ENCODE measurements around the gene PDXDC1.
"Not testable (repeated sequence)": the region's sequence is repeated elsewhere in the genome, so short reads cannot be mapped to it uniquely, and the experiment has no call there.

The PDXDC1 gene

DNA sequence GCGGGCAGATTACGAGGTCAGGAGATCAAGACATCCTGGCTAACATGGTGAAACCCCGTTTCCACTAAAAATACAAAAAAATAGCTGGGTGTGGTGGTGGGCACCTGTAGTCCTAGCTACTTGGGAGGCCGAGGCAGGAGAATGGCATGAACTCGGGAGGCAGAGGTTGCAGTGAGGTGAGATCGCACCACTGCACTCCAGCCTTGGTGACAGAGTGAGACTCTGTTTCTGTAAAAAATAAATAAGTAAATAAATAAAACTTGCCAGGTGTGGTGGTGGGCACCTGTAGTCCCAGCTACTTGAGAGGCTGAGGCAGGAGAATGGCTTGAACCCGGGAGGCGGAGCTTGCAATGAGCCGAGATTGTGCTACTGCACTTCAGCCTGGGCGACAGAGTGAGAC lies 38.1 kb downstream of the PDXDC1 start:
- DNase-seq (ENCODE audit: low spot score), result not testable (repeated sequence)

DNA sequence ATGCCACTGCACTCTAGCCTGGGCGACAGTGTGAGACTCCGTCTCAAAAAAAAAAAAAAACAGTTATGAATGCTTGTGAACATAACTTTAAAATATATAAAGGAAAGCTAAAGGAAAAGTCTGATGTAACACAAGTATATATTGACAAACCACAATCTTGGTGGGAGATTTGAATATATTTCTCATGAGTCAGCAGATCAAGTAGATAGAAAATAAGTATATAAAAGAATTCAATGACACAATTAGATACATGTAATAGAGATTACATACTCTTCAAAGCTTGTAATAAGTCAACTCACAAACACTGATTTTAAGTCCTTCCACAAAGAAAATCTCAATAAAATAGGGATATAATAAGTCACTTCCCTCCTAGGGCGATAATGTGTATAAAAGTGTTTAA lies 40.8 kb downstream of the PDXDC1 start:
- not testable (repeated sequence) for DNase-seq (ENCODE audit: low spot score)

DNA sequence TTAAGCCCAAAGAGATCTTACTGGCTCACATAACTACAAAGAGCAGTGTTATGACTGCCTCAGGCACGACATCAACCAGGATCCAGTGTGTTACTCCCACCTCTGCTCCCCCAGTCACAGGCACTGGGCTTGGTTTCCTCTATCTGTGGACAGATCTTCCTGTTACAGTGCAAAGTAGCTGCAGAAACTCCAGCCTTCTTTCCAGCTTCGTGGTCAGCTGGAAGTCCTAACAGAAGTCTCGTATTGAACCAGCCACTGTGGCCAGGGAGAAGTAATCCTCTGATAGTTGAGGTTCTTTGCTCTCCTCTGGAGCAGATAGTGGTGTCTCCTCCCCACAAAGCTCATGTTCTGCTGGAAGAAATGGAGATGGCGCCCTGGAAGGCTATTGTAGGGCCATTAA lies 41.5 kb downstream of the PDXDC1 start:
- DNase-seq (ENCODE audit: low spot score), result not testable (repeated sequence)

DNA sequence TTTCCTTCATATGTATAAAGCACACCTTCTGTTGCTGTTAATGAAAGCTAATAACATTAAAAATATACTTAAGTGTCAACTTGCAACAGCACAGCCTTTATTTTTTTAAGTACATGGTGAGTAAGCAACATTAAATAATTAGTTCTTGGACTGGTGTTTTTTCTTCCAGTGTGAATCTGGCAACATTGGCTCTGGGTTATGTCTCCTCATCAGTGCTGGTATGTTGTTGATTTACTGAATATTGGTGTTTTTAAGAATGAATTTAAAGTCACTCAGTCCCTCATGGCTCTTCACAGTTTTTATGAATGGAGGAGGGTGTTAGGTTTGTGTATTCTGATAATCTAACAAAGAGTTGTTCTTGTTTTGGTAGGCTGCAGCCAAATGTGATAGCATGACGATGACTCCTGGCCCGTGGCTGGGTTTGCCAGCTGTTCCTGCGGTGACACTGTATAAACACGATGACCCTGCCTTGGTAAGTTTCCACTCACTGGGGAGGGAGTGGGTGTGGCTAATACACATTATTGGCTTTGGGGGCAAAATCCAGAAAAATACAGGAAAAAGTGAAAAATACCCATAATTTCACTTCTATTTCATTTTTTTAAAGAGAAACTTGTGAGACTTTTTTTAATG lies 42.2 kb downstream of the PDXDC1 start:
- not testable (repeated sequence) for DNase-seq (ENCODE audit: low spot score)

DNA sequence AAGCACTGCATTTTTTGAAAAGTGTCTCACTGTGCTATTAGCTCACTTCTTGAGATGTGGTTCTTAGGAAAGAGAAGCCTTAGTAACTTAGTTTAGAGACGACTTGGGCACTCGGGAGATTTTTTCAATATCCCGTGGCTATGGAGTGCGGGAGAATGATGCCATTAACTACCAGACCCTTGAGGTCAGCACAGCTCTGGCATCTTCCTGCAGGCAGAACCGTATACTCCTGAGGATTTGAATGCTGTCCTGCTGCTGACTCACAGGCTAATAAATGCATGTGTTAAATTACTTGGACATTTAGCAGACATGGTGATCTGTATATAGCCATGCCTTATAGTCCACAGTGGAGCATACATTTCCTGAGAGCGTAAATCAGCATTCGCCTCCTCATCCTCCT lies 46.6 kb downstream of the PDXDC1 start:
- not testable (repeated sequence) for DNase-seq (ENCODE audit: low spot score)

DNA sequence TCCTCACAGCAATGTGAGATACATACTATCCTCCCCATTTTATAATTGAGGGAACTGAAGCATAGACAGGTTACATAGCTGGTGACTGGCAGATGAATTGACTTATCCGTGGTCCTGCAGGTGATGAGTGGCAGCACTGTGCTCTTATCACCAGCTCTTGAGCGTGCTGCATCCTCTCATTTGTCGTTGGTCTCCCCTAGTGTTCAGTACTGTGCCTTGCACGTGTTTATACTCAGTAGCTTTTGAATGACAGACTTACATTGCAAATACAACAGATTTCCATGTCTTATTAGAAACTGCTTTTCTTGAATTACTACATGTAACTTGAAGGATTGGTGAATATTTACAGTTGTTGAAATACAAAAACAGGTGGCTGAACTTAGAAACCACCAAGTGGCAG lies 47.4 kb downstream of the PDXDC1 start:
- peak; percentile 43 for DNase-seq (ENCODE audit: low spot score)

DNA sequence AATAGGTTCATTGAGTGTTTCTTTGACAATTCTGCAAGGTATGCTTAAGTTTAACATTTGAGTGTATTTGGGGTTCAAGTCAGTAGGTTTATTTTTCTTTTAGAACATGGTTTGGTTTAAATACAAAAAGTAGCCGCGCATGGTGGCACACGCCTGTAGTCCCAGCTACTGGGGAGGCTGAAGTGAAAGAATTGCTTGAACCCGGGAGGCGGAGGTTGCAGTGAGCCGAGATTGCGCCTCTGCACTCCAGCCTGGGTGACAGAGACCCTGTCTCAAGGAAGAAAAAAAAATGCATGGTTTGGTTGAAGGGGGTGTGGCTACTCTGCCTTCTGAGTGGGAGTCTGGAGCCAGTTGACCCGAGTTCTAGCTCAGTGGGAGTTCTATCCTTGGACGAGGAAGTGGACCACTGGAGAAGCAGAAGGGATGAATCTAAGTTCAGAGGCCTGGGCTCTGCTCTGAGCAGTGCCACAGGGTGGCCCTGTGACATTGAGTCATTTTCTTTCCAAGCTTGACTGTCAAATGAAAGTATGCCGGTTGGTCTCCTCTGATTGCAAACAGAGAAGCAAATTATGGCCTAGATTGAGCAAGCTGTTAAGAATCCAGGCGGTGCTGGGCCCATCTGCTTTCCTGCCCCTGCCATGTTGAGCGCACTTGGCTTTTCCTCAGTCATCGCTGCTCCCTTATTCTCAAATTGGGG lies 48.7 kb downstream of the PDXDC1 start:
- not testable (repeated sequence) for DNase-seq (ENCODE audit: low spot score)

DNA sequence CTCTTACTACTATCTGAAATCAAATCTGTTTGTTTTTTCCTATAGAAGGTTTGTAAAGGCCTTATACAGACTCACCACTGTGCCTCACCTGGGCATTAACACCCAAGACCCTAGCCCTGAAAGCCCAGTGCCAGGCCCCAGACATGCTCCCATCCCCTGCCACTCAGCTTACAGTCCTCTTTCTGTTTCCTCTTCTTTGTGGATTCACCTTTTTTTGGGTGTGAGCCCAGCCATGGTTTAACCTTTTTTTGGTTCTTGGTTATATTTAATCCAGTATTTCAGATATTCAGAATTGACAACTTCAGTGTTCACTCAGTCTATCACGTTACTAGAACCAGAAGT lies 50.0 kb downstream of the PDXDC1 start:
- not testable (repeated sequence) for DNase-seq (ENCODE audit: low spot score)

DNA sequence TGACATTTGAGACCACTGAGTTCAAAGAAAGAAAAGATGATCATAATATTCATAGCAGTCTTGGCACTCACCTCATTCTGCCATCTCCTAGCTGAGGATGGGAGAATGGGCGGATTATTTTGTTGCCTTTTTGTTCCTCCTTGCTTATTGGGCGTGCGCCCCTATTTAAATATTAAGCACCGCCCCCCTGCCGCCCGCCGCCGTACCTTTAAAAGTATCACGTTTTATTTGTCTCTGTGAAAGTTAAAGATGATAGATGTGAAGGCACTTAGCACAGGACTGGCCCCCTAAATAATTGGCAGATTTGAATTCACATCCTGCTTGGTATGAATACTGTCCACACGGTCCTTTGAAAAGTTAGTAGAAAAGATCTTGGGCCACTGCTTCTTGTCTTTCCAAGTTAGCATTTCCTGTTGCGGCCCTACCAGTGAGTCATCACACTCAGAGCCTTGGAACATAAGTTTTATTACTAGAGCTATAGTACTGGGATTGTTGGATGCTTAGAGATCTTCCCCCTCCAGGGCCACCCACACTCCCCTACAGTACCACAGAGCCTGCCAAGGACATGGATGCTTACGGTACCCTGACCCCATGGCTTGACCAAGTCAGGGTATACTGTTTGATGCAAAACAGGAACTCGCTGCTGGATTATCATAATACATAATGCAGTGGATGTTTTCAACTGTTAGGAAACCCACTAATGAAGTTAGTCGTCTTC lies 50.6 kb downstream of the PDXDC1 start:
- not testable (repeated sequence) for DNase-seq (ENCODE audit: low spot score)

DNA sequence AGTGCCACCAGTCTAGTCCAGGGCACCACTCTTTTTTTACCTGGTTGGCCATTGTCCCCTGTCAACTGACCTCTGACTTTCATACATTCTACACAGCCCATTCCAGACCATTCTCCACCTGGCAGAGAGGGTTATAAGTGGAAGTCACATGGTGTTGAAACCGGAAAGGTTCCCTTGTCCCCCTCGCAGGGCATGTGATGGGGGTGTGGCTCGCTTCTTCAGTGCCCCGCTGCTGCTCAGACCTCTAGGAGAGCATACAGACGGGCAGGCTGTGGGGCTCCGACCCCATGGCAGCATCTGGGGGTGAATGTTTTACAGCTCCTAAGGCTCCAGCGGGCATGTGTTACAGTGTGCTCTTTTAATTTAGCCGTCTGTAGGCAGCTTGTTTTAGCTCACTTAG lies 52.2 kb downstream of the PDXDC1 start:
- not testable (repeated sequence) for DNase-seq (ENCODE audit: low spot score)

DNA sequence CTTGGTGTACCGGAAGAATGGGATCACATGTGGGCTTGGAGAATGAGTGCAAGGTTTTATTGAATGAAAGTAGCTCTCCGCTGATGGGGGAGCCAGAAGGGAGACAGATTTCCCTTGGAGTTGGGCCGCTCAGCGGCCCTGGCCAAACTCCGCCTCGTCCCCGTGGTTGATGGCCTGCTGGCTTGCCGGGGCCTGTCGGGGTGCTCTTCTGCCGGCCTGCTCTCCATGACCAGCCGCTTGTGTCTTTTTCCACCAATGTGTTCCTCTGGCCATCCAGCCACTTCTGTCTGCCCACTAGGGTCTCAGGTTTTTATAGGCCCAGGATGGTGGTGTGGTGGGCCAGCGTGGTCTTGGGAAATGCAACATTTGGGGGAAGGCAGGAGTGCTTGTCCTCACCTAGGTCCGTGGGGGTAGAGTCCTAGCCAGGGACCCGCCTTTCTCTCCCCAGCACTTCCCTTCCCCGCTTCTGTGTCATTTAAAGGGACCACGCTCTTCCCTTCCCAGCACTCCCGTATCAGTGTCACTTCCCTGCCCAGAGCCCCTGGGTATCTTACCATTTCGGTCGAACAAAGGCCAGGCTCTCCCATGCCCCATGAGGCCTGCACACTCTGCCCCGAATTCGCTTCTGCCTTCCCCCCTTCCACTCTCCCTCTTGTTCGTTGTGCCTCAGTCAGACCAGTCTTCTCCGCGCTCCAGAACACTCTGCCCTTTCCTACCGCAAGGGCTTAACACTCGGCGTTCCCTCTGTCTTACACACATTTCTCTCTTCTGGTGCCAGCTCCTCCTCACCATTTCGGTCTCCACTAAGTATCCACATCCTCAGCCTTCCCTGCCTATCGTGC lies 52.9 kb downstream of the PDXDC1 start:
- not testable (repeated sequence) for DNase-seq (ENCODE audit: low spot score)

DNA sequence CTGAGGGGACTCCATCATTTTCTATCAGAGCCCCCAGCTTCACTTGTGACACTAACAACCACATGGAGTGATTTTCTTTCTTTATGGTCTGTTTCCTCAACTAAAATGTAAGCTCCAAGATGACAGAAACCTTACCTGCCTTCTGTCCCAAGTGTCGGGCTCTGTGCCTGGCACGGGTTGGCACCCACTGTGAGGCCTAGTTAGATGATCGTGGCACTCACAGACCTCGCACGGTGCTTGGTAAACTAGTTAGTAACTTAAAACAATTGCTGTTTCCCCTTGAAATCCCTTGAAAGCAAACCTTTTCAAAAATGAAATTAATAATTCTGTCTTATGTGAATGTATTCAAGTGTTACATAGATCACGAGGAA lies 53.5 kb downstream of the PDXDC1 start:
- not testable (repeated sequence) for DNase-seq (ENCODE audit: low spot score)

DNA sequence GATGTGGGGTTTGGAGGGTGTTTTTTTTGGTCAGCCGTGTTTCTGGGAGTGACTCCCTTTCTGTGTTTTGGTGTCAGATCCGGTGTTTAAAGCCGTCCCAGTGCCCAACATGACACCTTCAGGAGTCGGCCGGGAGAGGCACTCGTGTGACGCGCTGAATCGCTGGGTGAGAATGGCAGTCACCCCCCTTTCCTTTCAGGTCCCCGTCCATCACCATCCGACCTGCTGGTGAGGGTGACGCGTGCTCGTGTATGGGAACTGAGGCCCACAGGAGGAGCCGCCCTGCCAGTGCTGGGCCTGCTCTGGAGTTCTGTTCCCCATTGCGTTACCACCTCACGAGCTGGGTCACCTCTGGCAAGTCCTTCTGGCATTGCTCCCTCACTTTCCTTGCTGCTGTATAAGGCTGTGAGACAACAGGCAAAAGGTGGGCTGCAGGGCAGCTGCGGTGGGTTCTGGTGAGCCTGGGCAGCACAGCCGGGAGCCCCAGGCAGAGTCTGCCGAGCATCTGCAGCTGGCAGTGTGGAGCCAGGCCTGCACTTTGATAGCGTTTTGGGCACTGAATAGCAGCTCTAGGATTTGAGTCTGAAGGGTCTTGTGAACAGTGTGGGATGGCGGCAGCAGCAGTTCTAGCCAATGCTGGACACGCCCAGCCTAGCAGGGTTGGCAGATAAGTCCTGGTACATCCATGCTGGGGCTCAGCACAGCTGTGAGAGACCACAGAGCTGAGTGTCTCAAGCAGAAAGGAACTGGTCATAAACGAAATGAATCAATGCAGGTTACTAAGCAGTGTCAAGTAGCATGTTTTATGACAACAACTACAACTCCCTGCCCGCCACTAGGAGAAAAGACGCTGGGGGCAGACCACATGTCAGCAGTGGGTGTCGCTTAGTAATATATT lies 54.2 kb downstream of the PDXDC1 start:
- DNase-seq (ENCODE audit: low spot score), result not testable (repeated sequence)

DNA sequence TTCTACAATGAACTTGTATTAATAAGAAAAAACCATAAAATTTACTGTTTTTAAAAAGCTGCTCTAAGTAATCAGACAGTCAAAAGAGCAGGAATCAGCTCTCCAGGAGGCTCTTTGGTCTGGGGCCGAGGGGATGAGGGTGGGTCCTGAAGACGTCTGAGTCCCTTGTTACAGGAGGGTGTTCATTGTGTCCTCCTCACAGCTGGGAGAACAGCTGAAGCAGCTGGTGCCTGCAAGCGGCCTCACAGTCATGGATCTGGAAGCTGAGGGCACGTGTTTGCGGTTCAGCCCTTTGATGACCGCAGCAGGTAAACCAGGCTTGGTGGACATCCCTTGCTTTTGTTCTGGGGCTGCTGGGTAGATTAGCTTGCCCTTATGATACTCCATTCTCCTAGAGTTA lies 54.9 kb downstream of the PDXDC1 start:
- DNase-seq (ENCODE audit: low spot score), result not testable (repeated sequence)

DNA sequence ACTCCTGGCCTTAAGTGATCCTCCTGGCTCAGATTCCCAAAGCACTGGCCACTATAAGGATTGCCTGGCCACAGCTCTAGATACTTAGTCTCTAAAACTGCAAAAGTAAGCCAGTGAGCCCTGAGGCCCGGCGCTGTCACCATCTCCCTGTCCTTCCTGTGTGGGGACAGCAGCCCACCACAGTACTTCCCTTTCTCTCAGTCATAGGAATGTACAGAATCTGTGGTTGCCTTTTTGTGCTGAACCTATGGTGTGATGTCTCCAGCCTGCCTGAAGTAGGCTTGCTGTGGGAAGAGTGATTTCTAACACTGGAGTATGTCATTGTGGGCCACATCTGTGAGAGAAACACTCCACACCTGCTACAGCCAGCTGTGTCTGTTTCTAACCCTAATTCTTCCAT lies 56.4 kb downstream of the PDXDC1 start:
- no peak for DNase-seq (ENCODE audit: low spot score)

DNA sequence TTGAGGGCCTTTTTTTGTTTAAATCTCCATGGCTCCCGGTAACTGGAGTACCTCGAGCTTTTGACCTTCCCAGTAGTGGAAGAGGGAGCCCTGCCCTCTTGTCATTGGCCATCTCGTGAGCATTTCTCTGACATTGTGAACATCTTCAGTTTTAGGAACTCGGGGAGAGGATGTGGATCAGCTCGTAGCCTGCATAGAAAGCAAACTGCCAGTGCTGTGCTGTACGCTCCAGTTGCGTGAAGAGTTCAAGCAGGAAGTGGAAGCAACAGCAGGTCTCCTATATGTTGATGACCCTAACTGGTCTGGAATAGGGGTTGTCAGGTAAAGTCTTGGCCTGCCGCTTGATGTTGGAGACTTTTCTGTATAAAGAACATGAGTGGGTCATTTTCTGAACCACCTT lies 56.8 kb downstream of the PDXDC1 start:
- no peak for DNase-seq (ENCODE audit: low spot score)

DNA sequence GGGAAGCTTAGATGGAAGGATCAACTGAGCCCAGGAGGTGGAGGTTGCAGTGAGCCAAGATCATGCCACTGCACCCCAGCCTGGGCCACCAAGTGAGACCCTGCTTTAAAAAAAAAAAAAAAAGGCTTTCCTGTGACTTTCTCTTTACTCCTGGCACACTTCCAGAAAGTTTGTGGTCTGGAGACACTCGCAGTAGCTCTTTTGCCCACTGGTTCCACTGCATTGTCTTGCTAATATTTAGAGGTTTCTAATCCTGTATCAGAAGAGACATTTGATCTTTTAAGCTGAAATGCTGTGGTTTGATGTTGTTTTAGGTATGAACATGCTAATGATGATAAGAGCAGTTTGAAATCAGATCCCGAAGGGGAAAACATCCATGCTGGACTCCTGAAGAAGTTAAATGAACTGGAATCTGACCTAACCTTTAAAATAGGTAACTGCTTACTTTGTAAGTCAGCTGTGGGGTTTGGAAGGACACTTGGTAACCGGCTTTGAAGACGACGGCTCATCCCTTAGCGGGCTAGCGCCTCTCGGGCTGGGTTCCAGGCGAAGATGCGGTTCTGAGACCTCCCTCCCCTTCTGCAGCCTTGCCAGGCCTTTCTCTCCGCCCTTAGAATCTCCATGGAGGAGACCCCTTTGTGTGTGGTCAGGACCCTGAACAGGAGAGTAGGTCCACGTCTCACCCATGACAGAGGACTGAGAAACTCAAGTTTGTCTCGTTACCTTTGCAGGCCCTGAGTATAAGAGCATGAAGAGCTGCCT lies 57.9 kb downstream of the PDXDC1 start:
- no peak for DNase-seq (ENCODE audit: low spot score)

DNA sequence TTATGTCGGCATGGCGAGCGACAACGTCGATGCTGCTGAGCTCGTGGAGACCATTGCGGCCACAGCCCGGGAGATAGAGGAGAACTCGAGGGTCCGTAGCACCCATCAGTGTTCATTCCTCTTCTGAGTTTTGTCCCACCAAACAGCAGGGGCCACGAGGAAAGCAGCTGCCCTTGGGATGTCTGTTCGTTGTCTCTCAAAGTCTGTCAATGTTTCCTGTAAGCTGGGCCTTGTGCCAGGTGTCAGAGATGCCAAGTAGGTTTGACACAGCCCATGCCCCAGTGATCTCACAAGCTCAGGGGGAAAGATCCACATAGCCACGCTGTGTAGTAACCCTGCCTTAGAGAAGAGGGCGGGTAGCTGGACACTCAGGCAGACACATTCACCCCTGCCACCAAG lies 58.5 kb downstream of the PDXDC1 start:
- no peak for DNase-seq (ENCODE audit: low spot score)

DNA sequence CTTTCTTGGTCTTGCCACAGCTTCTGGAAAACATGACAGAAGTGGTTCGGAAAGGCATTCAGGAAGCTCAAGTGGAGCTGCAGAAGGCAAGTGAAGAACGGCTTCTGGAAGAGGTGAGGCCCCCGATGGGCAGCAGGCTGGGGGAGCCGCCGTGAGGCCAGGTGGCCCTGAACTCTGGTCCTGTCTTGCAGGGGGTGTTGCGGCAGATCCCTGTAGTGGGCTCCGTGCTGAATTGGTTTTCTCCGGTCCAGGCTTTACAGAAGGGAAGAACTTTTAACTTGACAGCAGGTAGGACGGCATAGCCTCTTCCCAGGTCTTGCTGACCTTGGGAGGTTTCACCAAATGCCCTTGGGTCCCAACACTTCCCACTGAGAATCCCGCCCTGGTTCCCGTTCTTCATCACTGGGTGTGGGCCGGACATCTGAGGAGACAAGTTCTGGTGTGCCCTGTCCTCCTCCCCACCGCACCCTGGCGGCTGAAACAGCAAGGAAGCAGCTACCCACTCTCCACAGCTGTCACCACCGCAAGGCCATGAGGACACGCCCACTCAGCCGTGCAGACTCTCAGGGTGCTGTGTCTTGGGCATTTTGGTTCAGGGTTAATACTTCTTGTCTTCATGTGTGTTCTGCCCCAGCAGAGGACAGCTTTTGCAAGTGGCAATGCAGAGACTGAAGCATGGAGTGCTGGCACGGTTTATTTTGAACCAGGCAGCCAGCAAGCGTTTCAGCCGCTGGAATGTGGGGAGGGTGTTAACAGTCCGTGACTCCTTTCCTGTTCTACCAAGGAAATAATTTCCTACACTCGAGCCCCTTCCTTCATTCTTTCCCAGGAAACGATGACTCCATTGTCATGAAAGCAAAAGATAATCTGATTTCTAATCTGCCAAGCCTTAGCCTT lies 59.7 kb downstream of the PDXDC1 start:
- DNase-seq (ENCODE audit: low spot score), result no peak
